ENCODE data around the gene CRADD. TPM values are rescaled to one million over a fixed set of nuclear protein-coding genes. Genes with fewer than 3 reads are reported as not detected.
A peak's percentile ranks its signal among the peaks of the same experiment; 100 is the strongest.

CRADD gene
- total RNA-seq, 2 donors from 2014 or later = 7.7 to 9.1 TPM

GRCh38 chr12:93743229-93743998 lies 66.2 kb downstream of the CRADD start:
- no peak for DNase-seq

GRCh38 chr12:93743999-93744689 lies 67.0 kb downstream of the CRADD start:
- Histone ChIP-seq H3K27ac (ENCODE audit: low read depth, low read length) (no peak overlapping the region), H3K4me1 (ENCODE audit: control insufficient read depth, insufficient read depth, low read length) (peaks cover 17% of the 10 kb centered on the region), H3K36me3 (ENCODE audit: control insufficient read depth, insufficient read depth, low read length) (no peaks in the 10 kb centered on the region), H3K9me3 (ENCODE audit: control insufficient read depth, low read length) (no peaks in the 10 kb centered on the region), H3K27me3 (ENCODE audit: control insufficient read depth, insufficient read depth, low read length, poor library complexity, severe bottlenecking) (no peaks in the 10 kb centered on the region), H3K4me3 (ENCODE audit: low read length) (no peak overlapping the region), H3K9ac (ENCODE audit: extremely low read depth, low read length, poor library complexity, severe bottlenecking) (no peak overlapping the region)
- Mint-ChIP-seq H3K9me3 (no peaks in the 10 kb centered on the region), H3K36me3 (ENCODE audit: low read depth) (no peaks in the 10 kb centered on the region), H3K27ac (no peak overlapping the region), H3K4me1 (peaks cover 31% of the 10 kb centered on the region), H3K4me3 (no peak overlapping the region), H3K27me3 (ENCODE audit: insufficient read depth) (no peaks in the 10 kb centered on the region)
- WGBS, 2 experiments (ENCODE audit: insufficient coverage in 1 of 2, insufficient read length in 1 of 2) = 91 to 100% methylated on average over 2 to 4 of the region's 4 CpGs
- TF ChIP-seq CTCF (conservative IDR thresholded peaks at IDR 0.05) = no peak
- DNase-seq = no peak

More at GRCh38 chr12:93743229-93743998, 66.2 kb downstream of the CRADD start:
- Mint-ChIP-seq H3K27me3 (ENCODE audit: insufficient read depth) (no peaks in the 10 kb centered on the region), H3K4me1 (peaks cover 26% of the 10 kb centered on the region), H3K4me3 (peak overlapping the region; percentile 65), H3K9me3 (no peaks in the 10 kb centered on the region), H3K36me3 (ENCODE audit: low read depth) (no peaks in the 10 kb centered on the region), H3K27ac (no peak overlapping the region)
- H3K4me1 ChIP-seq (ENCODE audit: control insufficient read depth, insufficient read depth, low read length) = peaks cover 17% of the 10 kb centered on the region
- no peaks in the 10 kb centered on the region for H3K36me3 ChIP-seq (ENCODE audit: control insufficient read depth, insufficient read depth, low read length)
- H3K27me3 ChIP-seq (ENCODE audit: control insufficient read depth, insufficient read depth, low read length, poor library complexity, severe bottlenecking) = no peaks in the 10 kb centered on the region
- WGBS, 2 experiments (ENCODE audit: insufficient coverage in 1 of 2, insufficient read length in 1 of 2) = 93 to 100% methylated on average over 1 to 9 of the region's 9 CpGs
- H3K9me3 ChIP-seq (ENCODE audit: control insufficient read depth, low read length) = no peaks in the 10 kb centered on the region
- no peak overlapping the region for H3K9ac ChIP-seq (ENCODE audit: extremely low read depth, low read length, poor library complexity, severe bottlenecking)
- no peak overlapping the region for H3K27ac ChIP-seq (ENCODE audit: low read depth, low read length)
- no peak for TF ChIP-seq CTCF (conservative IDR thresholded peaks at IDR 0.05)
- peak overlapping the region; percentile 86 for H3K4me3 ChIP-seq (ENCODE audit: low read length)

- Mint-ChIP-seq H3K27ac (no peak overlapping the region), H3K4me1 (peaks cover 39% of the 10 kb centered on the region), H3K4me3 (no peak overlapping the region), H3K36me3 (ENCODE audit: low read depth) (no peaks in the 10 kb centered on the region), H3K9me3 (no peaks in the 10 kb centered on the region), H3K27me3 (ENCODE audit: insufficient read depth) (no peaks in the 10 kb centered on the region)
- no peaks in the 10 kb centered on the region for H3K9me3 ChIP-seq (ENCODE audit: control insufficient read depth, low read length)
- peaks cover 23% of the 10 kb centered on the region for H3K4me1 ChIP-seq (ENCODE audit: control insufficient read depth, insufficient read depth, low read length)
- H3K27me3 ChIP-seq (ENCODE audit: control insufficient read depth, insufficient read depth, low read length, poor library complexity, severe bottlenecking) = no peaks in the 10 kb centered on the region
- no peaks in the 10 kb centered on the region for H3K36me3 ChIP-seq (ENCODE audit: control insufficient read depth, insufficient read depth, low read length)
- 98 to 100% methylated on average over 1 to 2 of the region's 2 CpGs for WGBS, 2 experiments (ENCODE audit: insufficient coverage in 1 of 2, insufficient read length in 1 of 2)
- DNase-seq = no peak
- H3K4me3 ChIP-seq (ENCODE audit: low read length) = no peak overlapping the region
- H3K27ac ChIP-seq (ENCODE audit: low read depth, low read length) = no peak overlapping the region
- H3K9ac ChIP-seq (ENCODE audit: extremely low read depth, low read length, poor library complexity, severe bottlenecking) = no peak overlapping the region
- TF ChIP-seq CTCF (conservative IDR thresholded peaks at IDR 0.05) = no peak
Observed at GRCh38 chr12:93745286-93745685, 68.1 kb downstream of the CRADD start.
